Stimulated activated CD4-positive, alpha-beta T cell treated with anti-CD3 and anti-CD28 coated beads, TNF-alpha, amount 100 ng/mL, for 48 hours (primary cell): ENCODE results near the gene UAP1L1.
A peak's percentile ranks its signal among the peaks of the same experiment; 100 is the strongest.

Experiments used
- DNase-seq, 3 donors: peaks; one replicate each; pipeline ENCODE4 v3.0.0-alpha.2; 2020; ENCODE audit warnings: low read depth in 3 of 3

Gene UAP1L1

DNA sequence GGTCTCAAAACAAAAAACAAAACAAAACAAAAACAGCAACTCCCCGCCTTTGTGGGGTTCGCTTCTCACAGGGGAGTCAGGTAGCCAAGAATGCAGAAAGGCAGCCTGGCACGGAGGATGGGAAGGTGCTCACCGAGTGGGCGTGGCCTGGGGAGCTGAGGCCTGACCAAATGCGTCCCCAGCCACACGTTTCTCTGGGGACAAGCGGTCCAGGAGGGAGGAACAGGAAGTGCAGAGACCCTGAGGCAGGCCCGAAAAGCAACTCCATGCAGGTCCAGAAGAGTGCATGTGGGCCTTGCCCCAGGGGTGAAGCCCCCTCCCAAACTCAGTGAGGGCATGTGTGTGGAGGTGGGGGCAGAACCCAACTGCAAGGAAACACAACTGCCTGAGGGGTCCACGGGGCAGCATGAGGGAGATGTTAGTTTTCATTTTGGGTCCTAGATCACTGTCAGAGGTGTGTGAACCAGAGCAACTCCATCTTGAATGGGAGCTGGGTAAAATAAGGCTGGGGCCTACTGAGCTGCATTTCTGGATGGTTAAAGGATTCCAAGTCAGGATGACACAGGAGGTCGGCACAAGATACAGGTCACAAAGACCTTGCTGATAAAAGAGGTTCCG lies 2.6 kb upstream of the UAP1L1 start:
- no peak for DNase-seq

DNA sequence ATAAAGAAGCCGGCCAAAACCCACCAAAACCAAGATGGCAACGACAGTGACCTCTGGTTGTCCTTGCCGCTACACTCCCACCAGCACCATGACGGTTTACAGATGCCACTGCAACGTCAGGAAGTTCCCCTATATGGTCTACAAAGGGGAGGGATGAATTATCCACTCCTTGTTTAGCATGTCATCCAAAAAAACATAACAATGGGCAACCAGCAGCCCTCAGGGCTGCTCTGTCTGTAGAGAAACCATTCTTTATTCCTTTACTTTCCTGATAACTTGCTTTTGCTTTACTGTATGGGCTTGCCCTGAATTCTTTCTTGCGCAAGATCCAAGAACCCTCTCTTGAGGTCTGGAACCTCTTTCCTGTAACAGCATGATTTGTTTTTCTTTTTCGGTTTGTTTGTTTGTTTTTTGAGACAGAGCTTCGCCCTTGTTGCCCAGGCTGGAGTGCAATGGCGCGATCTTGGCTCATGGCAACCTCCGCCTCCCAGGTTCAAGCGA lies 2.0 kb upstream of the UAP1L1 start:
- DNase-seq = no peak

DNA sequence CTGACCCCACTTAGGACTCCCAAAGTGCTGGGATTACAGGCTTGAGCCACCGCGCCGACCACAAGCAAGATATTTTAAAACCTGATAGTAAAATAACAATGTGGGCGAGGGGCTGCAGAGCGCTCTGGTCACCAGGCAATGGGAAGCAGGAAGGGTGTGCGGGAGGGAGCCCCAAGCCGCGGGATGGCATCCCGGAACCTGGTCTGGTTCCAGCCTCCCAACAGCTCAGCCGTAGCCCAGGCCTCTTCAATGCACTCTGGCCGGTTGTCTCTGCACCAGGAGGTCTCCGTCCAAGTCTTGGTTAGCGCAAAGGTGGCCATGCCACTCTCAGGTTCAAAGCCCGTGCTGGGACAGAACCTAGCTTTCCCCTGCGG lies 694 bp upstream of the UAP1L1 start:
- no peak for DNase-seq

DNA sequence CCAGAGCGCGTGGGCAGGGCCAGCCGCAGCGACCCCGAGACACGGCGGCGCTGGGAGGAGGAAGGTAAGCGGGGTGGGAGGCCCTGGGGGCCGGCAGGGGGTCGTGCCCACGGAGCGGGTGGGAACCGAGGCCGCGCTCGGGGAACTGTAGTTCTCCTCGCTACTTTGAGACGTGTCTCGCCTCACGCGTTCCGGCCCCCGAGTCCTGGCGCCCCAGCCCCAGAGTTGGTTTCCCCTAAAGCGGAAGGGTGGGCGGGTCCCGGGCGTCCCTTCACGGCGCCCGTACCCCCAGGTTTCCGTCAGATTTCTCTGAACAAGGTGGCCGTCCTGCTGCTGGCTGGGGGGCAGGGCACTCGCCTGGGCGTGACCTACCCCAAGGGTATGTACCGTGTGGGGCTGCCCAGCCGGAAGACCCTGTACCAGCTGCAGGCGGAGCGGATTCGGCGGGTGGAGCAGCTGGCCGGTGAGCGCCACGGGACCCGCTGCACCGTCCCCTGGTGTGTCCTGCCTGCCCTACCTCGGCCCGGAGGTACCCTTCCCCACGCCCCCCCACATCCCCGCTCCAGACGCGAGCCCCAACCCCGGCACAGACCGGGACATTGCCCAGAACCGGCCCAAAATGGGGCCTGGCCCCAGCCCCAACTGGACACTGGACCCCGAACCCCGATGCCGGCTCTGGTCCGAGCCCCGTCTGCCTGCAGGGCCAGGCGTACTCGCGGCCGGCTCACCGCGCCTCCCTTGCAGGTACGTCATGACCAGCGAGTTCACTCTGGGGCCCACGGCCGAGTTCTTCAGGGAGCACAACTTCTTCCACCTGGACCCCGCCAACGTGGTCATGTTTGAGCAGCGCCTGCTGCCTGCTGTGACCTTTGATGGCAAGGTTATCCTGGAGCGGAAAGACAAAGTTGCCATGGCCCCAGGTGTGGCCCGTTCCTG lies 709 bp downstream of the UAP1L1 start:
- no peak for DNase-seq

DNA sequence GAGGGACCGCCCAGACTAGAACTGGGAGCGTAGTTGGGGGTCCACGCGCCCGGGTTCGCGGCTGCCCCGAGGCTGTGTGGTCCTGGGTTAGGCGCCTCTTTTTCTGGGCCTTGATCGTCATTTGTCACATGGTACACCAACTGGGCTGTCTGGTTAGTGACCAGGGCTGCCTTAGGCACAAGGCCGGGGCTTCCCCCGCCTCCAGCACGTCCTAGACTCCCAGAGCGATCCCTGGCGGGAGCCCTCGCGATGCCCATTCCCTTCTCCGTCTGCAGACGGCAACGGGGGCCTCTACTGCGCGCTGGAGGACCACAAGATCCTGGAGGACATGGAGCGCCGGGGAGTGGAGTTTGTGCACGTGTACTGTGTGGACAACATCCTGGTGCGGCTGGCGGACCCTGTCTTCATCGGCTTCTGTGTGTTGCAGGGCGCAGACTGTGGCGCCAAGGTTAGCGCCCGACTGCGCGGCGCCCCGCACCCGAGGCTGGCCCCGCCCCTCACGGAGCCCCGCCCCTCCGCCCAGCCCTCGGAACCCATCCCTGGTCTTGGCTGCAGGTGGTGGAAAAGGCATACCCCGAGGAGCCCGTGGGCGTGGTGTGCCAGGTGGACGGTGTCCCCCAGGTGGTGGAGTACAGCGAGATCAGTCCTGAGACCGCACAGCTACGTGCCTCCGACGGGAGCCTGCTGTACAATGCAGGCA lies 1.5 kb downstream of the UAP1L1 start:
- DNase-seq = no peak

DNA sequence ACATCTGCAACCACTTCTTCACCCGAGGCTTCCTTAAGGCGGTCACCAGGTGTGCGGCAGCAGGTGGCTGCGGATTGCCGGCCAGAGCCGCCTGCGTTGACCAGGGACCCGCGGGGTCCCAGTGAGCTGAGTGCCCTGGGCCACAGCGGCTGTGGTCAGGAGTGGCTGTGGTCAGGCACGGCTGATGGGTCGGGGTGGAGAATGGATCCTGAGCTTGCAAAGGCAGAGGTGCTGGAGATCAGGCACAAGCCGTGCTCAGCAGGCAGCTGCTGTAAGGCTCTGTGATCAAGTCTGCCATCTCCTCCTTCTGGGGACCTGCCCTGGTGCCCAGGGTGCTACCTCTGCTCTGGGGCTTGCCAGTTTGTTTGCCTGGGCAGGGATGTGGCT lies 2.1 kb downstream of the UAP1L1 start:
- DNase-seq = no peak

DNA sequence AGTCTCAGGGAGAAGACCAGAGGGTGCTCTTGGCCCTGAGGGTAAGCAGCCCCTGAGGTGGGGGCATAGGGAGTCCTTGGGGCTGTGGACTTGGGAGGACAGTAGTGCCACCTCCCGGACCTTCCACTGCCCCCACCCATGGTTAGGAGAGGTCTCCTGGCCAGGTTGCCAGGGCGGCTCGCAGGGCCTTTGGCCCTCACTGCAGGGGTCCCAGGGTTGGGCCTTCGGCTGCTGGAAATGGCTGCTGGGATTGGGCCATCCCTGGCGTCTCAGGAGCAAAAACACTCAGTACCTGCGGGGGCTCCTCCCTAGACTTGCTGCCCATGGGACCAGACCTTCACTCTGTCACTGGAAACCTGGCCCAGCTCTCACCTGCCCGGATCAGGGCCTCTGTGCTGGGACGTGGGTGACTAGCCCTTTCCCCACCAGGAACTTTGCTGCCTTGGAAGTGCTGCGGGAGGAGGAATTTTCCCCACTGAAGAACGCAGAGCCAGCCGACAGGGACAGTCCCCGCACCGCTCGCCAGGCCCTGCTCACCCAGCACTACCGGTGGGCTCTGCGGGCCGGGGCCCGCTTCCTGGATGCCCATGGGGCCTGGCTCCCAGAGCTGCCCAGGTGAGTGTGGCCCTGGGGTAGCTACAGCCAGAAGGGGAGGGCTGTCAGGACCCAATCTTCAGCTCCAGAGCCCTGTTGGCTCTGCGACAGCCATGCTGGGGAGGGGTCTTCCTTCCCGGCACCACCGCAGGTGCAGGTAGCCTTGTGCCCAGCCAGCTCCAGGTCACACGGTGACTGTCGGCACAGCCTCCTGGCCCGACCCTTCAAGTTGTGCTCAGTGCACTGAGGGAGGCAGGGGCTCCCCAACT lies 3.2 kb downstream of the UAP1L1 start:
- no peak for DNase-seq

DNA sequence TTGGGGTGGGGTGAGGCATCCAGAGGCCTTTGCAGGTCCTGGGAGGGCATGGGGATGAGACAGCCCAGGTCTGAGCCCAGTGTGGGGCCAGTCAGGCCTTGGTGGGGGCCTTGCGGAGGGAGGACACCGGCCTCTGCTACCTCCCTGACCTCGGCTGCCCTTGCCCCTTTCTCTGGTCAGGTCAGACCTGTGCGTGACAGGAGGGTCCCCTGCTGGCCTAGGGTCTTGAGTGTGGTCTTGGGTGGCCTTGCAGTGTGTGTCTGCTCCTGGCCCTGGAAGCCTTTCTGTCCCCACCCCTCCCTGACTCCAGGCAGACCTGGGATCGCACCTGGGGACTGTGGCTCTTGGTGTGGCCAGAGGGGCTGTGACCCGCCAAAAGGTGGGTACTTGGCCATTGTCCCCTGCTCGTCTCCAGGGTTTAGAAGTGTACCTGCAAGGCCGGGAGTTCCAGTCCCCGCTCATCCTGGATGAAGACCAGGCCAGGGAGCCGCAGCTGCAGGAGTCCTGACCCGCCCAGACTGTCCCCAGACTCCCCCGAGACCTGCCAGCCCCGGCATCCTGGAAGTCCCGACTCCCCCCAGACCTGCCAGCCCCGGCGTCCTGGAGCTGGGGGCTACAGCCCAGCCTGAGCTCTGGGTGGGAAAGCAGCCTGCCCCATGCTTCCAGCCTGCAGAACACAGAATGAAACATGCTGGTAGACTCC lies 5.1 kb downstream of the UAP1L1 start:
- no peak for DNase-seq

DNA sequence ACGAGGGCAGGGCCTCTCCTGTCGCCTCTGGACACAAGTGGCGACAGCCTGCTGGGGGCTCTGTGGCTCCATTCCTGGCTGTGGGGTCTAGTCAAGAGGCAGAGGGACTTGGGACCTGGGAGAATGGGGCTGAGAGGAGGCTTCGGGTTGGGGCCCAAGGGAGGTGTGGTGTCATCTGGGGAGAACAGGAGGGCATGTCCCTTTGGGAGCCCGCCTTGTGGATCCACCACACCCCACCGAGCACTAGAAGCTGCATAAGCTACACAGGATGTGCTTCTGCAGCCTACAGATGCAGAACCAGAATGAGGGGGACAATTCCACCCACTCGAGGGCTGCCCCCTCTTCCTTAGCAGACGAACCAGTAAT lies 5.6 kb downstream of the UAP1L1 start:
- DNase-seq = no peak

DNA sequence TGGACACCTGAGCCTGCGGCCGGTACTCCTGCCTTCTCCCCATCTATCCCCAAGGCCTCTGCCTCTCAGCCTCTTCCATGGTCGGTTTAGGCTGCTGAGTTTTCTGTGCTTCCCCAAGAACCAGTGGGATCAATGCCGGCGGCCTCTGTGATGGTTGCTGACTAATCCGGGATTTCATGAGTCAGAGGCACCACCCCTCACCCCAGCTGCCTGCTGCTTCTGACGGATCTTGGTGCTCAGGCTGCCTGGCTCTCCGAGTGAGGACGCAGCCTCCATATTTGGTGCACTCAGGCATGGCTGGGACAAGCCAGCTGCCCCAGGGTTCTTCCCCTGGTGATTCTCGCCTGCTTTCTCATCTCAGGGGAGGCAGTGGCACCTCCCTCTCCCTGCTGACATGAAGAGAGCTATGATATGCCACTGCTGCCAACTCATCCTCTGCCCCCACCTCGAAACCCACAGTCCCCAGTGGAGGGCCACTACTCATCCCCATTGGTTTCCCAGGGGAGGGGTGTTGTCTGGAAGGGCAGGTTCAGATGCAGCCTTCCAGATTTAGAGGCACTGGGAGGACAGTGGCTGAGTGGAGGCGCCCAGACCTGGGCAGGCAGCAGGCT lies 6.2 kb downstream of the UAP1L1 start:
- peak in 1 of 3 donors; percentile 27 for DNase-seq

DNA sequence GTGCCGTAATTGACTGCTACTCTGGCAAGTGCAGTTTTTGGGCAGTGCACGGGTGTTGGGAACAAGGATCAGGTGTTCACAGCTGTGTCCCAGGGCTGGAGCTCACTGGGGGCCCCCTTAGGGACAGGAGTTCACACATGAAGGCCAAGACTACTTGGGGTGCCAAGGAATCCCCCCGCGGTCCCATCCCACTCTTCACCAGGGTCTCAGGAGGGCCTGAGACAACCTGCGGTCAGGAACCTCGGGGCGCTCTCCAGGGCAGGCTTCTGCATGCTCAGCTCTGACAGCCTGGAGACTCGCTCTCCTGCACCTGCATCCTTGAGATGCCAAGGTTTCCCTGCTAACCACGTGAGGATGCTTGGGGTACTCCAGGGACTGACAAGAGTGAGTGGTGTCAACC lies 7.2 kb downstream of the UAP1L1 start:
- DNase-seq = no peak

DNA sequence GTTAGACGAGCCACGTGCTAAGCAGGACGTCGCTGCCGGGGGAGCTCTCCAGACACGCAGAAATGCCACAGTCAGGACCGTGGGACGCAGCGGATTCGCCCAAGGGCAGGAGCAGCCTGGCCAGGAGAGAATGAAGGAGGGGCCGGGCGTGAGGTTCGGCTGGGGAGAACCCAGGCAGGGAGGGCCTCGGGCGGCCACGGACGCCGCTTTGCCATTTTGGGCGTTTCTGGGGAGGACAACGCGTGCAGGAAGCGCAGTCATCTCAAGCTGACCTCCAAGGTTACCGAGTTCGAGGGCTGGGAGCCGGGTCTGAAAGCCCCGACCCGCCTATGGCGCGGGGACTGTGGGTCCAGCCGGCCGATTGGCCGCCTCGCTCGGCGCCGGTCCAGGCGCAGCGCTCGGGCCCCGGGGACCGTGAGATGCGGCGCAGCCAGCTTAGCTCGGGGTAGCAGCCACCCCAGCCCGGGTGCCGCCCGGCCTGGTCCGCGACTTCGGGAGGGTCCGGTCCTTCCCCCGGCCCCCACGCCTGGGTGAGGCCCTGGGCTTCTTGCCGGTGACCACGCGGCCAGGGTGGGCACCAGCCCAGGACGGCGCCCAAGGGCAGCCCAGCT lies 8.7 kb downstream of the UAP1L1 start:
- DNase-seq = no peak

DNA sequence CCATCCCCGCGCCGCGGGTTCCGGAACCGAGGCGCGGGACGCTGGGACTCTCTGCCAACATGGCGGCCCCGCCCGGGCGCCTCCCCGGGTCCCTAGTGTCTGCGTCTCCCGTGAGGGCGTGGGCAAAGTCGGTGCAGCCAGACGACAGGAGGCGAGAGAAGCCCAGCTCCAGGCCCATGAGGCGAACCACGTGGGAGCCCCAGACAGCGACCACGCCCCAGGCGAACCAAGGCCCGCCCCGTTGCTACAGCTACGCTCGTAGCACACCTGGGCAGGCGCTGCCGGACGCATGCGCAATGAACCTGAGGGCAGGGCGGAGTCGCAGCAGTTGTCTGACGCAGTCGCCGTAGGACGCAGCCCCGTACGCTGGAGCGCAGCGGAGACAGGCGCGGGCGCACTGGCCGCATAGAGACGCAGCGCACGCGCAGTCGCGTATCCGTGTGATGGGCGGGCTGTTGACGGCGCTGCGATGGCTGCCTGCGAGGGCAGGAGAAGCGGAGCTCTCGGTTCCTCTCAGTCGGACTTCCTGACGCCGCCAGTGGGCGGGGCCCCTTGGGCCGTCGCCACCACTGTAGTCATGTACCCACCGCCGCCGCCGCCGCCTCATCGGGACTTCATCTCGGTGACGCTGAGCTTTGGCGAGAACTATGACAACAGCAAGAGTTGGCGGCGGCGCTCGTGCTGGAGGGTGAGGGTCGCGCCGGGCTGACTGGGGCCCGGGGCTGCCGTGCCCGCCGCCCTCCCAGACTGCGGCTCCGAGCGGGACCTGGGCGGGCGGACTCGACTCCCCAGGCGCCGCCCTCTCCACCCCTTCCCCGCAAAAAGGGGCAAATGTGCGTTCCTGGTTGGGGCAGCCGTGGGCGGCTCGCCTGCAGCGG lies 9.5 kb downstream of the UAP1L1 start, which contains the start of gene MAN1B1:
MAN1B1 (plus strand) TSS at position 455 of the 878 bp plus-strand sequence; CDS start at position 470, 15 bp downstream.
- peak; percentile 99 for DNase-seq

DNA sequence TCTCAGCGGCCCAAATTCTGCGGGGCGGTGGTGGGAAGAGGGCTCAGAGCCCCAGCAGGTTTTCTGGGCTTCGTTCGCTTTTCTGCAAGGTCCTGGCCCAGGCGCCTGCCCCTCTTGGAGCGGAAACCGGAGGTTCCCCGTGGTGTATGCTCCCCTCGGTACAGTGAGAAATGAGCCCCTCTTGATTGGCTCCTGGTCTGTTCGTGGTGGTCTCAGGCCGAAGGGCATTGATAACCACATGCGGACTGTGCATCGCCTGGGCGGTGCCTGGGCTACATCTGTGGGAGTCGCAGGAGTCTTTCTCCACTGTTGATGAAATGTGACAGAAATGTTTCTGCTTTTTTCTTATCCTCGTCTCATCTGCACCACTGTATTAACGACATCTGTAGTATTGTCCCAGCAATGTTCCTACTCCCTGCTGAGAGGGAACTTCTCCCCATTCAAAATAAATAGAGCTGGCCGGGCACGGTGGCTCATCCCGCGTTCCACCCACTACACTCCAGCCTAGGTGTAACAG lies 10.2 kb downstream of the UAP1L1 start:
- DNase-seq = no peak

DNA sequence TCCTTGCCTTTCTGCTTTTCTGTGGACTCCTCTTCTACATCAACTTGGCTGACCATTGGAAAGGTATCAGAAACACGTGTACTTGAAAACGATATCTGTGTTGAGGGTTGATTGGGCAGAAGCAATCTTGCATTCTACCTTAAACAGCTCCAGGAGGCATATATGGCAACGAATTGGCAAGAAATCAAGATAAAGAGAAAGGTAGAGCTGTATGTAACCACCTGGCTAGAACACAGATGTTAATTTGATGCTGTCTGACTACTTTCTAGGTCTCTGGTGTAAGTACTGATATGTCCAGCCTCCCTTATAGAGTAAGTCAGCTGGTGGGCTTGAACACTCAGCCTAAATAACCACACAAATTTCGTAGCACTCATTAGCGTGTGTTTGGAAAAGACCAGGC lies 10.8 kb downstream of the UAP1L1 start:
- no peak for DNase-seq

DNA sequence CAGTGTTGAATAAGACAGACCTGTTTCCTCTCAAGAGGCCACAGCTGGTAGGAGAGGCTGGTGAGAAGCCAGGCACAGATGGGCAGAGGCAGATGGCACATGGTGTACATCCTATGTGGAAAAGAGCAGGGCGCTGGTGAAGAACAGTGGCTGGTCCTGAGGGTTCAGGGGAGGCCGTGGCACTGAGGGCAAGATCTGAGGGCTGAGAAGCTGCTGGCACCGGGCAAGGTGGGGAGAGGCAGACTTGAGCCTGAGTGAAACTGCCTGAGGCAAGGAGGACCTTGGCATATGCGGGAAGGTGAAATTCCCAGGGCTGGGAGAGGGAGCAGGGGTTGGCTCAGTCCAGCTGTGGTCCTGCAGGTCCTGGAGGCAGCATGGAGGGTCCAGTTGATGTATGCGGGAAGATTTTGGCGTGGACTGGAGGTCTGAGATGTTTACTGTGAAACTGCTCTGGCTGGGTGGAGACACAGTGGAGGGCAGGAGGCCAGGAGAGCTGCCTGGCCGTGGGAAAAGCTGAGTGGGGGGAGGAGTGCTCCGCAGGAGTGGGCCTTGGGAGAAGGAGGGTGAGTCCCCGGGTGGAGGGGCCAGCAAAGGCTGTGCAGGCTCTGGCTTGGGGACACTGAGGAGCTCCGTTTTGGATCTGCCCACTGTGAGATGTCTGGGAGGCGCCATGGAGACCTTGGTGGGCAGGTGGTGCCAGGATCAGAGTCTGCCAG lies 12.1 kb downstream of the UAP1L1 start:
- DNase-seq = no peak

DNA sequence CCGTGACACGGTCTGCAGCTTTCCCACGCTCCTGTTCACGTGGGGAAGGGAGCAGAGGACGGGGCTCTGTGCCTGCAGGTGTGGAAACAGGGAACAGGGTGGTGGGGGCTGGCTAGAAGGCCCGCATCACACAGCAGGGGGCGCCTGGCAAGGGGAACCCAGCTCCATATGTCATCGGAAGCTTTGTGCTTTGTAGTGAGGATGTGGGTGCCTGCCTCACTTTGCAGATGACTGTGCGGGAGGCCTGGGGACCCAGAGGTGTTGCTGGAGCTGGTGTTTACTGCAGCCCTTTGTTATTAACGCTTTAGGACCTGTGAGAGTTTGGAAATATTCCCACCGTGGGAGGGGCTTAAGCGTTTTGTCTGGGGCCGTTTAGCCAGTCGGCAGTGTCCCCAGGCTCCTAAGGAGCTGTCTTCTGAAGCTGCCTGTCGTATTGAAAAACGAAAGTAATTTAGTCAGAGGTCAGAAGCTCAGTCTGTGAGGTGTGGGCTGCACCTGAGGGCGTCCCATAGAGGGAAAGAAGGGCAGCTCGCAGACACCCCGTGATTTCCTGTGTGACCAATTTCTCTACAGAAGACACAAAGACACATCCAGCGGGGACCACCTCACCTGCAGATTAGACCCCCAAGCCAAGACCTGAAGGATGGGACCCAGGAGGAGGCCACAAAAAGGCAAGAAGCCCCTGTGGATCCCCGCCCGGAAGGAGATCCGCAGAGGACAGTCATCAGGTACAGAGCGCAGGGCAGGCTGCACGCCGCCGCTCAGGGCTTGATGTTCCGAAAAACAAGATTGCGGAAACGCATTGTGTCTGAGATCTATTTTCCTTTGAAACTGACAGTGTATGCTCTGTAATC lies 18.6 kb downstream of the UAP1L1 start:
- peak; percentile 65 to 80 (median 77) for DNase-seq
